Keratinocyte (primary cell): ENCODE measurements around the gene CNPY1. TPM values are rescaled to one million over a fixed set of nuclear protein-coding genes. Genes with fewer than 3 reads are reported as not detected.

Experiments
- DNase-seq: peaks from one replicate; pipeline ENCODE4 v3.0.0-alpha.2; 2011; ENCODE audit warnings: low read depth, missing footprints, low spot score
- FAIRE-seq: peaks from 2 replicates; lab custom pipeline; 2011; peaks lifted over from hg19 to GRCh38; lab: Jason Lieb, UNC
- H2AFZ ChIP-seq: 2 replicates; pipeline ENCODE4 v1.6.0; 2012; ENCODE audit warnings: low read length, control low read depth, inconsistent platforms; ENCODE audit not compliant: control insufficient read depth
- H3K27ac ChIP-seq: 2 replicates; pipeline ENCODE4 v1.5.1; 2011; ENCODE audit warnings: low read length; ENCODE audit not compliant: control insufficient read depth, insufficient read depth
- H3K27me3 ChIP-seq: 3 replicates; pipeline ENCODE4 v1.6.0; 2011; ENCODE audit warnings: low read length; ENCODE audit not compliant: control insufficient read depth, insufficient read depth; ENCODE audit errors: extremely low read depth
- H3K36me3 ChIP-seq, 2 experiments: 2 replicates in 1 of 2; 3 replicates in 1 of 2; pipeline ENCODE4 v1.5.1; 2011; ENCODE audit warnings: low read length in 2 of 2, mild to moderate bottlenecking in 1 of 2; ENCODE audit not compliant: control insufficient read depth in 2 of 2, insufficient read depth in 2 of 2; ENCODE audit errors: extremely low read depth in 1 of 2
- H3K4me1 ChIP-seq: 3 replicates; pipeline ENCODE4 v1.5.1; 2011; ENCODE audit warnings: low read length; ENCODE audit not compliant: control insufficient read depth, insufficient read depth; ENCODE audit errors: extremely low read depth
- H3K4me2 ChIP-seq: 3 replicates; pipeline ENCODE4 v1.6.0; 2011; ENCODE audit warnings: low read depth, low read length; ENCODE audit not compliant: control insufficient read depth, insufficient read depth; ENCODE audit errors: extremely low read depth
- H3K4me3 ChIP-seq, 3 experiments: fragments of 200-600 bp in 1 of 3; sonication (generic) in 1 of 3; 2 replicates in 2 of 3; 3 replicates in 1 of 3; pipeline ENCODE4 v1.5.1; 2011 to 2016; ENCODE audit warnings: low read length in 3 of 3, mild to moderate bottlenecking in 3 of 3, control low read depth in 2 of 3, inconsistent platforms in 1 of 3, low read depth in 1 of 3, mixed read lengths in 1 of 3, mixed run types in 1 of 3, moderate library complexity in 1 of 3; ENCODE audit not compliant: control insufficient read depth in 2 of 3, insufficient read depth in 2 of 3; ENCODE audit errors: extremely low read depth in 1 of 3
- H3K79me2 ChIP-seq: 2 replicates; pipeline ENCODE4 v1.6.0; 2012; ENCODE audit warnings: low read length; ENCODE audit not compliant: control insufficient read depth, insufficient read depth
- H3K9ac ChIP-seq: 3 replicates; pipeline ENCODE4 v1.6.0; 2011; ENCODE audit warnings: low read length; ENCODE audit not compliant: control insufficient read depth, insufficient read depth; ENCODE audit errors: extremely low read depth
- H3K9me1 ChIP-seq: 3 replicates; pipeline ENCODE4 v1.6.0; 2011; ENCODE audit warnings: low read length; ENCODE audit not compliant: control insufficient read depth, insufficient read depth; ENCODE audit errors: extremely low read depth
- H3K9me3 ChIP-seq: 2 replicates; pipeline ENCODE4 v1.5.1; 2012; ENCODE audit warnings: low read depth, low read length; ENCODE audit not compliant: control insufficient read depth
- H4K20me1 ChIP-seq: 3 replicates; pipeline ENCODE4 v1.6.0; 2011; ENCODE audit warnings: low read length; ENCODE audit not compliant: control insufficient read depth, insufficient read depth; ENCODE audit errors: extremely low read depth
- EZH2 ChIP-seq: IDR thresholded peaks from one replicate; pipeline ENCODE4 v1.6.1; 2012; ENCODE audit warnings: inconsistent platforms, mild to moderate bottlenecking, low read length, moderate library complexity
- dilution Hi-C: fragments of 300-500 bp; cut with MboI; formaldehyde crosslinking; loops from one replicate; pipeline ENCODE4 v1.7.0; 2020; ENCODE audit warnings: low sequenced_read_pairs; ENCODE audit not compliant: extremely low pct_ligation_motif_present
- polyA plus RNA-seq, 5 experiments: library from polyadenylated mRNA; depleted of rRNA in 3 of 5; stranded (reverse) in 3 of 5; stranded (forward) in 1 of 5; unstranded in 1 of 5; fragments of >200 nt; gene quantifications; 1 replicate in 1 of 5; 2 replicates in 3 of 5; 3 replicates in 1 of 5; pipeline versions ENCODE4 v1.2.1 to v1.2.3, GENCODE V29; 2011 to 2012; ENCODE audit warnings: missing spikeins in 2 of 5, low read depth in 1 of 5, low replicate concordance in 1 of 5
- TF ChIP-seq, protein P1 (sequence below), 3 experiments: IDR thresholded peaks in 1 of 3; conservative IDR thresholded peaks in 1 of 3; optimal IDR thresholded peaks in 1 of 3; 2 replicates in 2 of 3; 3 replicates in 1 of 3; pipeline versions ENCODE3 to v1.5.1; 2011; ENCODE audit warnings: low read length in 3 of 3, mild to moderate bottlenecking in 3 of 3, moderate library complexity in 2 of 3, control low read depth in 1 of 3, inconsistent platforms in 1 of 3; ENCODE audit not compliant: insufficient read depth in 2 of 3; ENCODE audit errors: extremely low read depth in 1 of 3

The CNPY1 gene
- polyA plus RNA-seq, 1 donor (not counting 4 experiments of a cell fraction or from before 2014, with no cell fraction given): not detected

DNA sequence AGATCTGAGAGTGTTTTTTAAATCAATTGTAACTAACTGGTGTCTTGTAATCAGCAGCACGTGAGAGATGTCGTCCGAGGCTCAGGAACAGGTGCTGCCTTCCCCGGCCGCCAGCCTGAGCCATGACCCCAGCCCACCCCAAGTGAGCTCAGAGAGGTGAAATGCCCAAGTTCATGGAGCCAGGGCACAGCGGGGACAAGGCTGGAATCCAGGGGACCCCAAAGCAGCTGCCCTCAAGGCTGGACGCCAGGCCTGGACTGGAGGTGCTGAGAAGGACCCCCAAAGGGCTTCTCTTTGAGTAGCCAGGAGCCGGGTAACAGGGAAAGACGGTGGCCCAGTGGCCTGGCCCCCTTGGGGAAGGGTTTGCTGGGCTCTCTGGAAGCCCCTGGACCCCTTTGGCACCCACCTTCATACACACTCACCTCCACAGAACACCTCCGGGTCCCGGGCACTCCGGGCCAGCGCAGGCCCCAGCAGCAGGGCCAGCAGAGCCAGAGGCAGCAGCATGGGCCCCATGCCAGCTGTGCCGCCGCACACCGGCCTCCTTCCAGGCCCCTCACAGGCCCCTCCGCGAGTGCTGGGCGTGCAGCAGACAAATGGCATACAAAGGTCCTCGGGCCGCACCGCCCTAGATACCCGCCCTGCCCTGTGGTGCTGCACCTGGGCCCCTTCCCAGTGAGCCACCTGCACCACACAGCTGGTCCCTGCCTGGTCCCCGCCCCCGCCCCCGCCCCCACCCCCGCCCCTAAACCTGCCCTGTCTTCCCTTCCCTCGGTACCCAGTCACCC lies 24.0 kb upstream of the CNPY1 start:
- Histone ChIP-seq H3K27ac (no peak overlapping the region), H3K36me3 (no peaks in the 10 kb centered on the region), H3K9ac (no peak overlapping the region), H4K20me1 (no peaks in the 10 kb centered on the region), H3K27me3 (peaks cover 5% of the 10 kb centered on the region), H3K9me3 (no peaks in the 10 kb centered on the region), H3K79me2 (no peaks in the 10 kb centered on the region), H3K4me1 (no peaks in the 10 kb centered on the region), H2AFZ (no peak overlapping the region), H3K4me3 (no peak overlapping the region), H3K4me2 (no peak overlapping the region), H3K9me1 (no peaks in the 10 kb centered on the region)
- FAIRE-seq: no peak
- DNase-seq: no peak
- TF ChIP-seq EZH2: no peak
- TF ChIP-seq, protein P1, sequence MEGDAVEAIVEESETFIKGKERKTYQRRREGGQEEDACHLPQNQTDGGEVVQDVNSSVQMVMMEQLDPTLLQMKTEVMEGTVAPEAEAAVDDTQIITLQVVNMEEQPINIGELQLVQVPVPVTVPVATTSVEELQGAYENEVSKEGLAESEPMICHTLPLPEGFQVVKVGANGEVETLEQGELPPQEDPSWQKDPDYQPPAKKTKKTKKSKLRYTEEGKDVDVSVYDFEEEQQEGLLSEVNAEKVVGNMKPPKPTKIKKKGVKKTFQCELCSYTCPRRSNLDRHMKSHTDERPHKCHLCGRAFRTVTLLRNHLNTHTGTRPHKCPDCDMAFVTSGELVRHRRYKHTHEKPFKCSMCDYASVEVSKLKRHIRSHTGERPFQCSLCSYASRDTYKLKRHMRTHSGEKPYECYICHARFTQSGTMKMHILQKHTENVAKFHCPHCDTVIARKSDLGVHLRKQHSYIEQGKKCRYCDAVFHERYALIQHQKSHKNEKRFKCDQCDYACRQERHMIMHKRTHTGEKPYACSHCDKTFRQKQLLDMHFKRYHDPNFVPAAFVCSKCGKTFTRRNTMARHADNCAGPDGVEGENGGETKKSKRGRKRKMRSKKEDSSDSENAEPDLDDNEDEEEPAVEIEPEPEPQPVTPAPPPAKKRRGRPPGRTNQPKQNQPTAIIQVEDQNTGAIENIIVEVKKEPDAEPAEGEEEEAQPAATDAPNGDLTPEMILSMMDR (optimal IDR thresholded peaks at IDR 0.05 in 1 of 3, IDR thresholded peaks at IDR 0.05 in 1 of 3, conservative IDR thresholded peaks at IDR 0.05 in 1 of 3; ENCODE audit: extremely low read depth in 1 of 3, insufficient read depth in 2 of 3, low read length in 3 of 3): no peak
- dilution Hi-C loops: no loop called here

DNA sequence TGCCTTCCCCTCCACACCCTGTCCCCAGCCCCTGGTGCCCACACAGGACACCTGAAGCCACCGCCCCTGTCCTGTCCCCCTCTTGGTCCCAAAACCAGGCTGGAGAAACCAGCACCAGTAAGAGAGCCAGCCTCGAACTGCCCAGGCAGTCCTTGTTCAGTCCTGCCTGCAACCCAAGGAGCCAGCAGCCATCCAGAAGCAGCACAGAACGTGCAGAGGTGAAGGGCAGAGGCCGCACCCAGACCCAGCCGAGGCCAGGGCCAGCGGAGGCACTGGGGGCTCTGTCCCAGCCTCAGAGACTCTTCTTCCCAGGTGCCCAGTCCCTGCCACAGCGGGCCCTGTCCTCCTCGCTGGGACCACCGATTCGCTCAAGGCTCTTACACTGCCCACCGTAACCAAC lies 23.3 kb upstream of the CNPY1 start:
- dilution Hi-C loops: no loop called here

More for the DNA sequence above, 23.3 kb upstream of the CNPY1 start:
- no peaks in the 10 kb centered on the region for H3K9me3 ChIP-seq
- H3K79me2 ChIP-seq: no peaks in the 10 kb centered on the region
- H2AFZ ChIP-seq: no peak overlapping the region
- no peak overlapping the region for H3K27ac ChIP-seq
- H3K36me3 ChIP-seq: no peaks in the 10 kb centered on the region
- H4K20me1 ChIP-seq: no peaks in the 10 kb centered on the region
- no peak overlapping the region for H3K4me3 ChIP-seq
- DNase-seq (no peak), FAIRE-seq (no peak)
- H3K4me2 ChIP-seq: no peak overlapping the region
- H3K4me1 ChIP-seq: no peaks in the 10 kb centered on the region
- TF ChIP-seq, protein P1 (optimal IDR thresholded peaks at IDR 0.05 in 1 of 3, IDR thresholded peaks at IDR 0.05 in 1 of 3, conservative IDR thresholded peaks at IDR 0.05 in 1 of 3; ENCODE audit: extremely low read depth in 1 of 3, insufficient read depth in 2 of 3, low read length in 3 of 3): no peak
- TF ChIP-seq EZH2: no peak
- H3K9me1 ChIP-seq: no peaks in the 10 kb centered on the region
- no peak overlapping the region for H3K9ac ChIP-seq
- H3K27me3 ChIP-seq: peaks cover 10% of the 10 kb centered on the region
